ENCODE measurements around the gene KIAA1671.

KIAA1671 gene

DNA sequence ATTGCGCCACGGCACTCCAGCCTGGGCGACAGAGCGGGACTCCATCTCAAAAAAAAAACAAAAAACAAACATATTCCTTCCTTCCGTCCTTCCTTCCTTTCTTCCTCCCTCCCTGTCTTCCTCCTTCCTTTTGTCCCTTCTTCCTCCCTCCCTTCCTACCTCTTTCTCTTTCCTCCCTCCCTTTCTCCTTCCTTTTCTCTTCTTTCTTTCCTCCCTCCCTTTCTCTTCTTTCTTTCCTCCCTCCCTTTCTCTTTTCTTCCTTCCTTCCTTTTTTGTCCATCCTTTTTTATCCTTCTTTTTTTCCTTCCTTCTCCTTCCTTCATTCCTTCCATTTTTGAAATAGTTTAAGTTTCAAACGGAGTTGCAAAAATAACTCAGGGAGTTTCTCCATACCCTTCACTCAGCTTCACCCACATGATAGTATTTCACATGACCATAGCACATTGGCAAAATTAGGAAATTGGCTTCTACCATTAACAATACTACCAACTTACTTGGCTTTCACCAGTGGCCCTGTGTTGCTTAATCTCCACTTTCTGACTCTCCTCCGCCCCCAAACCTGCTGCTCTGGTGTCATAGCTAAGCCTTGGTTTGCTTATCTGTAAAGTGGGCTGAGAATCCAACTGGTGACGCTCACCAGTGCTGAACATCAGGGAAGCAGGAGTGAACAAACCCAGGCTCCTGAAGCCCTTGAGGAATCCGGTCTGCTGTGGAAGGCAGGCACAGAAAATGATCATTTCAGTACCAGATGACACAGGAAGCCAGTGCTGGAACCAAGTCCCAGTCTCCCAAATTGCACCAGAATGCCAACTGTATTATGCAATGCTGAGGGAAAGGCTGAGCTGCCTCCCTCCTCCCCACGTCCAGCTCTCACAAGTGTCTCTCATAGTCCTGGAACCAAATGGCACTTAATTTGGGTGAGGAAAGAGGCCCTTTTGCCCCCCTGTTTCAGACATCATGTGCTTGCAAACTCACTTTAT is 229.9 kb downstream of the KIAA1671 start:
- TF ChIP-seq, protein P1, sequence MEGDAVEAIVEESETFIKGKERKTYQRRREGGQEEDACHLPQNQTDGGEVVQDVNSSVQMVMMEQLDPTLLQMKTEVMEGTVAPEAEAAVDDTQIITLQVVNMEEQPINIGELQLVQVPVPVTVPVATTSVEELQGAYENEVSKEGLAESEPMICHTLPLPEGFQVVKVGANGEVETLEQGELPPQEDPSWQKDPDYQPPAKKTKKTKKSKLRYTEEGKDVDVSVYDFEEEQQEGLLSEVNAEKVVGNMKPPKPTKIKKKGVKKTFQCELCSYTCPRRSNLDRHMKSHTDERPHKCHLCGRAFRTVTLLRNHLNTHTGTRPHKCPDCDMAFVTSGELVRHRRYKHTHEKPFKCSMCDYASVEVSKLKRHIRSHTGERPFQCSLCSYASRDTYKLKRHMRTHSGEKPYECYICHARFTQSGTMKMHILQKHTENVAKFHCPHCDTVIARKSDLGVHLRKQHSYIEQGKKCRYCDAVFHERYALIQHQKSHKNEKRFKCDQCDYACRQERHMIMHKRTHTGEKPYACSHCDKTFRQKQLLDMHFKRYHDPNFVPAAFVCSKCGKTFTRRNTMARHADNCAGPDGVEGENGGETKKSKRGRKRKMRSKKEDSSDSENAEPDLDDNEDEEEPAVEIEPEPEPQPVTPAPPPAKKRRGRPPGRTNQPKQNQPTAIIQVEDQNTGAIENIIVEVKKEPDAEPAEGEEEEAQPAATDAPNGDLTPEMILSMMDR (IDR thresholded peaks at IDR 0.05; ENCODE audit: control extremely low read depth, extremely low read depth, low read depth, missing control alignments) = no peak
- POLR2A ChIA-PET = no interaction called here
- CTCF ChIA-PET = interaction anchor here (1.0 to 1.5 kb wide), 4 partner anchors 15 to 20 kb away, joined by 3 to 8 read pairs (median 3); no protein-coding TSS in a partner anchor
- DNase-seq (ENCODE audit: extremely low spot score) = no peak

DNA sequence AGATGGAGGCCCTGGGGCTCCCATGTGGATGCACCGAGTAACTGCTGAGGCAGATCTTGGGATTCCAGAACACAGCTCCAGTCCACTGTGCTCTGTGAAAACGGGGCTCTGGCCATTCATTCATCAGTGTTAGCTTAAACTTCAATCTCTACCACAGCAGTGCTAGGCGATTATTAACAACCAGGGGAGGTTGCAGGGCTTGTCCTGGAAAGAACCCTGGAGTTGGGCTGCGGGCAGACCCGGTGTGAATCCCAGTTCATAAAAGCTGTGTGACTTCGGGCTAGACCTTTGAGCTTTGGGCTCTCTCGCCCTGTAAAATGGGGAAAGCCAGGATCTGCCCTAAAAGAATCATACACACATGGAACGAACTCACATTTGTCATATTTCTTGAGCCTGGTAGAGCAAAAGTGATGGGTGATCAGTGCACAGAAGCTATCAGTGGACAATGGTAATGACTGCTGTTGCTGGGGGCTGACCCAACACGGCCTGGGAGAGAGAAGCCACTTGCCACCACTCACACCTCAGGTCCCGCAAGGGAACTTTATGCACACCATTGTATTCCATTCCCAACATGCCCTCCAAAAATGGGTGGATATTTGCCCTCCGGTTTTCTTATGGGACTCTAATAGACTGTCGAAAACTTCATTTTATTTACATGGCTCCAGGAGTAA is 231.6 kb downstream of the KIAA1671 start:
- CTCF ChIA-PET = no interaction called here
- POLR2A ChIA-PET = no interaction called here

DNA sequence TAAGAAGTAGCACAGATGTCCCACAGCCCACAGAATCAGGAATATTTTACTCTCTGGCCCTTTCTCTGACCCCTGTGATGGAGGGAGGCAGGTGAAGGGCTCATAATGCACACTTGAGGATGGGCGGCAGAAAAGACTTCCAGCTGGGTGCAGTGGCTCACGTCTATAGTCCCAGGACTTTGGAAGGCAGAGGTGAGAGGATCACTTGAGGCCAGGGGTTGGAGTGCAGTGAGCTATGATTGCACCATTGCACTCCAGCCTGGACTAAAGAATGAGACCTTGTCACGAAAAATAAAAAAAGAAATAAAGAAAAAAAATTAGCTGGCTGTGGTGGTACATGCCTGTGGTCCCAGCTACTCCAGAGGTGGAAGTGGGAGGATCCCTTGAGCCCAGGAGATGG is 233.6 kb downstream of the KIAA1671 start:
- ChIA-PET POLR2A (no interaction called here), CTCF (interaction anchor here (1.2 to 3.3 kb wide), 4 partner anchors 9 to 147 kb away, joined by 3 to 12 read pairs (median 4); no protein-coding TSS in a partner anchor)
- no peak for DNase-seq (ENCODE audit: extremely low spot score)
- TF ChIP-seq, protein P1 (IDR thresholded peaks at IDR 0.05; ENCODE audit: control extremely low read depth, extremely low read depth, low read depth, missing control alignments) = no peak

More for the DNA sequence above, 231.6 kb downstream of the KIAA1671 start:
- TF ChIP-seq, protein P1 (IDR thresholded peaks at IDR 0.05; ENCODE audit: control extremely low read depth, extremely low read depth, low read depth, missing control alignments) = no peak
- DNase-seq (ENCODE audit: extremely low spot score) = no peak

DNA sequence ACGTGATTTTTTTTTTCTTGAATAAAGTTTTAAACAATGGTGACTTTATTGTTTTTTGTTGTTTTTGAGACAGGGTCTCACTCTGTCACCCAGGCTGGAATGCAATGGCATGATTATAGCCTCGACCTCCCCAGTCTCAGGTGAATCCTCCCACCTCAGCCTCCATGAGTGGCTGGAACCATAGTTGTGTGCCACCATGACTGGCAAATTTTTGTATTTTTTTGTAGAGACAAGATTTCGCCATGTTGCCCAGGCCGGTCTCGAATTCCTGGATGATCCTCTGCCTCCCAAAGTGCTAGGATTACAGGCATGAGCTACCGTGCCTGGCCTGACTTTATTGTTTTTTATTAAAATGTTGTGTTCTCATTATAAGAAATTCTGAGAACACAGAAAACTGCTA is 235.0 kb downstream of the KIAA1671 start:
- TF ChIP-seq, protein P1 (IDR thresholded peaks at IDR 0.05; ENCODE audit: control extremely low read depth, extremely low read depth, low read depth, missing control alignments) = no peak
- POLR2A ChIA-PET = no interaction called here
- no peak for DNase-seq (ENCODE audit: extremely low spot score)
- CTCF ChIA-PET = interaction anchor here (1.1 to 3.3 kb wide), 3 partner anchors 15 to 586 kb away, joined by 3 to 12 read pairs (median 4); no protein-coding TSS in a partner anchor

DNA sequence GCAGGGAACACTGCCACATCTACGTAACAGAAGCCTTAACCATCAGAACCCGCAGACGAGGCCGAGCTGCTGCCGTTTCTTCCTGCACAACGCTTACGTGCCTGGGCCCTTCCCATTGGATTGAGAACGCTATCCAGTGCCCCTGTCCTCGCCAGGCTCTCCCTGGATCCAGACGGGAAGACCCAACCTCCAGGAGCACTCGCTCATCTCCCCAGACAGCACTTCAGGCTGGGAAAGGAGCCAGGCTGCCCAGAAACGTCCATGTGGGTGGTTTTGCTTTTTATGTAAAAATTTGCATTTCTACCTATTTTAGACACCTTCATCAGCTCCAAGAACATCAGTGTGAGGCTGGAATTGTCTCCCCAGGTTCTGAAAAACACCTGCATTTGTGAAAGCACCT is 239.9 kb downstream of the KIAA1671 start:
- CTCF ChIA-PET = no interaction called here
- TF ChIP-seq, protein P1 (IDR thresholded peaks at IDR 0.05; ENCODE audit: control extremely low read depth, extremely low read depth, low read depth, missing control alignments) = no peak
- POLR2A ChIA-PET = no interaction called here
- DNase-seq (ENCODE audit: extremely low spot score) = no peak

DNA sequence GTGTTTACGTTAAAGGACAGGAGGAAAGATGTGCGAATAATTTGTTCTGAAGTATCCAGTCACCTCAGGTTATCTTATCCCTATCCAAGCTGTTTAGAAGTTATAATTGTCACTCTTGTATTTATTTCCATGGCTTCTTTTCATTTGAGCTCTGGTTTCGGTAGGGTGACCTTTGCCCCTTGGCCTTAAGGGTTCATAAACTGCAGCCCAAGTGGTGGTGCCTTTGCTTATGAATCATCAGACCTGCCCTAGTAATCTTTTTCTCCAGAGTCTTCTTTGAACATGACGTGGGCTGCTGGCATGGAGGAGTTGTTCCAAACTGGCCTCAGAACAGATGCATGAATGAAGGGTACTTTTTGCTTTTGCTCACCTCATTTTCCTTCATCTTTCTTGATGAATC is 240.6 kb downstream of the KIAA1671 start:
- no peak for DNase-seq (ENCODE audit: extremely low spot score)

More for the DNA sequence above, 240.6 kb downstream of the KIAA1671 start:
- TF ChIP-seq, protein P1 (IDR thresholded peaks at IDR 0.05; ENCODE audit: control extremely low read depth, extremely low read depth, low read depth, missing control alignments) = no peak
- CTCF ChIA-PET = interaction anchor here (0.8 to 1.6 kb wide), 2 partner anchors 9 to 1137 kb away, joined by 3 to 13 read pairs; no protein-coding TSS in a partner anchor
- POLR2A ChIA-PET = no interaction called here

Measured in GM10248 (cell line).